Lower lobe of right lung (tissue), 2 donors: ENCODE data around the gene RPTOR. TPM values are rescaled to one million over a fixed set of nuclear protein-coding genes. Genes with fewer than 3 reads are reported as not detected.

Experiments
- ATAC-seq, 2 donors: fragments of 200-7000 bp; cut with Tn5 transposase; one replicate each; pipeline ENCODE4 v1.9.1; 2020 to 2022; ENCODE audit warnings: mild to moderate bottlenecking in 2 of 2, moderate library complexity in 2 of 2
- DNase-seq: peaks from one replicate; pipeline ENCODE4 v3.0.0-alpha.2; 2020
- H3K27ac ChIP-seq: fragments of 200-600 bp; one replicate; pipeline ENCODE4 v1.8.0; 2022
- H3K27me3 ChIP-seq: fragments of 200-600 bp; one replicate; pipeline ENCODE4 v1.8.0; 2022; ENCODE audit warnings: low read depth
- H3K36me3 ChIP-seq: fragments of 200-600 bp; one replicate; pipeline ENCODE4 v1.8.0; 2022; ENCODE audit warnings: mild to moderate bottlenecking
- H3K4me1 ChIP-seq: fragments of 200-600 bp; one replicate; pipeline ENCODE4 v1.8.0; 2022
- H3K4me3 ChIP-seq: fragments of 200-600 bp; one replicate; pipeline ENCODE4 v1.8.0; 2022; ENCODE audit warnings: mild to moderate bottlenecking
- H3K9me3 ChIP-seq: fragments of 200-600 bp; one replicate; pipeline ENCODE4 v1.8.0; 2022
- intact Hi-C: fragments of 100-400 bp; cut with DNase I; formaldehyde crosslinking; loops from one replicate; pipeline ENCODE4 v1.11.0; 2022
- total RNA-seq: library from RNA; stranded (reverse); fragmentation: NEBNext Ultra II Directional; extraction: Animal tissue kit (Norgen Biotek cat#: 25700); gene quantifications from one replicate; pipeline ENCODE4 v1.2.1, GENCODE V29; 2021
- TF ChIP-seq, protein P1 (sequence below): fragments of 200-600 bp; IDR thresholded peaks from one replicate; pipeline ENCODE4 v1.8.0; 2022; ENCODE audit warnings: antibody characterized with exemption, mild to moderate bottlenecking
- donor health status: DM: no; HTN: yes; CAD: no; lungs with severe emphysema.

The RPTOR gene
- total RNA-seq, 1 donor from 2014 or later: 34.0 TPM

DNA sequence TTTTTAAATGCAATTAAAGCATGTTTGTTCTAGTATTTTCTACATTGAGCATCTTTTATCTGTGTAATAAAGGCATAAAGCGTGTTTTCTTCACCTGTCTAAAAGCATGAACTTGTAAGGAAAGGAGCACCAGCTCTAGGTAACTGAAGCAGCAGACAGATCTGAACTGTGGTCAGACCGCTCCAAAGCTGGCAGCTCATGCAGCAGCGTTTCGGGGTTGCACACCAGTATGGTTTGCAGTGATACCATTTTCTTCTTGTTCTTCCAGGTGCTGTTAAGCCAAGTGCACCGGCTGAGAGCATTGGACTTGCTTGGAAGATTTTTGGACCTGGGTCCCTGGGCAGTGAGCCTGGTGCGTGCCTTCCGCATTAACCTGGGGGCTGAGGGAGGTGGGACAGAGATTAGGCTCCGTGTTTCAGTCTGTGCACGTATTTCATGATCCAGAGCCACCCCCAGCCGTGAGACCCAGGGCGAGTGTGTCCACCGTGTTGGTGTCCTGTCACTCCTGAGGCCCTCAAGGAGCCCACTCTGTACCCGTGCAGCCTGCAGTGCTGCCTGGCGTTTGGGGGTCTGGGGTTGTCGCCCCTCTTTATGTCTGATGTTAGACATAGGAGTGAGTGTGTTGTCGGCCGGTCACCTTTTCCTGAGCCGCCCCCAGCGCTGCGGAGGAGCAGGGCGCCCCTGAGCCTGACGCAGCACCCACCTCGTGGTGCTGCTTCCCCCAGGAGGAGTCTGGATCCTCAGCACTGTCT lies 310.7 kb downstream of the RPTOR start:
- no peak for ATAC-seq

DNA sequence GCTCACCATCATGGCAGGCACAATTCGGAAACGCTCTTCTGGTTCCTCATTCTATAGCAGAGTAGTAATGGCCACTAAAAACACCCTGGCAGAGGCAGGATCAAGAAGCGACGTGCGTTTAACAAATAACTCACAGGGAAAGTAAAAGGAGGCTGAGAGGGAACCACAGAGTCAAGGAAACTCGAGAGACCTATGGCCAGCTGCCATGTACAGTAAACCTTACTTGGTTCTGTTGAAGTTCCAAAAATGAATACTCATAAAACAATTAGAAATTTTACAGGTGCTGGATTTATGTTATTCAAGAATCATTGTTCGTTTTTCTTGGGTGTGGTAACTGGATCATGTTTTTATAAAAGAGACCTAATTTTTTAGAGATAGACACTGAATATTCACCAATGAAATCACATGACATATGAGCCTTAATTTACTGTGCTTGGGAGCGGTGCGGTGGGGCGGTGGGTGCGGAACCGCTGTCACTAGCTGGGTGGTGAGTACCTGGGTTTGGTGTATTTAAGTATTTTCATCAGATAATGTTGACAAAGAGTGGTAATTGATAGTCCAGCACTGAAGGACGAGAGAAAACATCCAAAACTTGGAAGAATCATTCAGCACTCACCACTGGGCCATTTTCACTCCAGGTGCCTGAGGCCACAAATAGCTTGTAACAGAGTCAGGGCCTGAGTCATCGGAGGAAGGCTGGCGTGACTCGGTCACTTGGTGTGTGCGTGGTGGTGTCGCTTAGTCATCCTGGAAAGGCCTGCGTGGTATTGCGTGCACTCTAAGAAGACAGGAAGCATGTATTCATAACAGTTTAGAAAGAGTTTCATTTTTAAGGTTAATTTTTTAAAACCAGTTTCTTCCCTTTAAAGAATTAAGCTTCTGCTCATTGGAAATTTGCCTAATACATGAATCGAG lies 311.6 kb downstream of the RPTOR start:
- intact Hi-C loops: no loop called here
- TF ChIP-seq, protein P1, sequence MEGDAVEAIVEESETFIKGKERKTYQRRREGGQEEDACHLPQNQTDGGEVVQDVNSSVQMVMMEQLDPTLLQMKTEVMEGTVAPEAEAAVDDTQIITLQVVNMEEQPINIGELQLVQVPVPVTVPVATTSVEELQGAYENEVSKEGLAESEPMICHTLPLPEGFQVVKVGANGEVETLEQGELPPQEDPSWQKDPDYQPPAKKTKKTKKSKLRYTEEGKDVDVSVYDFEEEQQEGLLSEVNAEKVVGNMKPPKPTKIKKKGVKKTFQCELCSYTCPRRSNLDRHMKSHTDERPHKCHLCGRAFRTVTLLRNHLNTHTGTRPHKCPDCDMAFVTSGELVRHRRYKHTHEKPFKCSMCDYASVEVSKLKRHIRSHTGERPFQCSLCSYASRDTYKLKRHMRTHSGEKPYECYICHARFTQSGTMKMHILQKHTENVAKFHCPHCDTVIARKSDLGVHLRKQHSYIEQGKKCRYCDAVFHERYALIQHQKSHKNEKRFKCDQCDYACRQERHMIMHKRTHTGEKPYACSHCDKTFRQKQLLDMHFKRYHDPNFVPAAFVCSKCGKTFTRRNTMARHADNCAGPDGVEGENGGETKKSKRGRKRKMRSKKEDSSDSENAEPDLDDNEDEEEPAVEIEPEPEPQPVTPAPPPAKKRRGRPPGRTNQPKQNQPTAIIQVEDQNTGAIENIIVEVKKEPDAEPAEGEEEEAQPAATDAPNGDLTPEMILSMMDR: no peak
- peaks cover 17% of the 10 kb centered on the region for H3K36me3 ChIP-seq
- H3K27ac ChIP-seq: no peak overlapping the region
- no peaks in the 10 kb centered on the region for H3K27me3 ChIP-seq
- ATAC-seq: peak in 1 of 2 donors; percentile 66
- no peak overlapping the region for H3K4me3 ChIP-seq
- no peak for DNase-seq
- peaks cover 25% of the 10 kb centered on the region for H3K4me1 ChIP-seq
- no peaks in the 10 kb centered on the region for H3K9me3 ChIP-seq

More for the DNA sequence above, 310.7 kb downstream of the RPTOR start:
- Histone ChIP-seq H3K4me1 (peaks cover 17% of the 10 kb centered on the region), H3K36me3 (peaks cover 17% of the 10 kb centered on the region), H3K9me3 (no peaks in the 10 kb centered on the region), H3K27me3 (no peaks in the 10 kb centered on the region), H3K27ac (no peak overlapping the region), H3K4me3 (no peak overlapping the region)
- intact Hi-C loops: no loop called here
- TF ChIP-seq, protein P1: no peak
- DNase-seq: no peak

DNA sequence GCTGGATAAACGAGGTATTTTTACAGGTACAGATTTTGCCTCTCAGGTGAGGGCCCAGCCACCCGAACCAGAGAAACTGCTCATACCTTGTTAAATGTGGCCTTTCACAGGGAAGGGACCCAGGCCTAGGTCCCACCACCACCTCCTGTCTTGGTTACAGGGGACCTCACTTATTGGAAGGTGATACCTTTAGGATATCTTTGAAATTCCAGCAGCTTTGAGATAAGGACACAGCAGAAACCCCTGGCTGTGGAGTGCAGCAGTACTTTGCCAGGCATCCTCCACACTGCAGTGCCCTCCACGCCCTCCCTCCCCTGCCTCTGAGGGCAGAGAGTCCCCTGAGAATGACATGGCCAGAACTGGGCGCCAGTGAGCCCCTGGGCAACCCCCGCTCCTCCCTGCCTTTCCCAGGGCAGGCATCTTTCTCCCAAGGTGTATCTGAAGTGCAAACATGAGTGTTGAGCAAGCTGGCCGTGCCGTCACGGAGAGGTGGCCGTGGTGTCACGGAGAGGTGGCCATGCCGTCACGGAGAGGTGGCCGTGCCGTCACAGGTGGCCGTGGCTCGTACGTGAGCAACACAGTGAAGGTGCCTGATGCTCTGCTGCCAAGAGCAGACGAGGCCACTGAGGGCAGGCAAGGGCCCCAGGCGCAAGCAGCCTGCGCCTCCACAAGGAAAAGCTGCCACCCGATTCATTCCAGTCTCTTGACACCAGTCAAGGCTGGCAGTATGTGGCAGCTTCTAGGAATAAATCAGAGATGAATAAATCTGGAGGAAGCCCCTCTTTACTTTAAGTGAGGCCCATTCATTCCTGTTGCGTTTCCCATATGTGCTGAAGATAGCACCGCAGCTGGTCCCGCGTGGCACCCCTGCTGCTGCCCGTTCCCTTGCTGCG lies 312.5 kb downstream of the RPTOR start:
- TF ChIP-seq, protein P1: no peak
- DNase-seq (no peak), ATAC-seq (no peak)
- no peak overlapping the region for H3K27ac ChIP-seq
- no peaks in the 10 kb centered on the region for H3K27me3 ChIP-seq
- H3K4me3 ChIP-seq: no peak overlapping the region
- intact Hi-C loops: no loop called here
- H3K4me1 ChIP-seq: peaks cover 25% of the 10 kb centered on the region
- H3K36me3 ChIP-seq: peaks cover 14% of the 10 kb centered on the region
- H3K9me3 ChIP-seq: no peaks in the 10 kb centered on the region

DNA sequence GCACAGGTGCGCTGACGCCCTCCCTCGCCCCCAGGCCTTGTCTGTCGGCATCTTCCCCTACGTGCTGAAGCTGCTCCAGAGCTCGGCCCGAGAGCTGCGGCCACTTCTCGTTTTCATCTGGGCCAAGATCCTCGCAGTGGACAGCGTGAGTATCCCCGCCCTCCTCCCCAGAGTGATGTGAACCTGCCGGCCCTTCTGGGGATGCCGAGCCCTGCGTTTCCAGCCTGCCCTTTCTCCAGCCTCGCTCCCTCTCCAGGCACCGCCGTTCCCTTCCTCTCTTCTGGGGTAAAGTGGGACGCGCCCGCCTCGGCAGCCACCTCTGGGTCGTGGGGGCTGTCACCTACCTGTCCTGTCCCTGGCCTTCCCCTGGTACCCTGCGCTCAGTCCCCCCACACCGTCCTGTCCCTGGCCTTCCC lies 313.1 kb downstream of the RPTOR start:
- no peaks in the 10 kb centered on the region for H3K27me3 ChIP-seq
- no peak overlapping the region for H3K4me3 ChIP-seq
- peaks cover 25% of the 10 kb centered on the region for H3K4me1 ChIP-seq
- peaks cover 17% of the 10 kb centered on the region for H3K36me3 ChIP-seq
- ATAC-seq (no peak), DNase-seq (no peak)
- intact Hi-C loops: no loop called here
- no peak overlapping the region for H3K27ac ChIP-seq
- H3K9me3 ChIP-seq: no peaks in the 10 kb centered on the region
- TF ChIP-seq, protein P1: no peak
